GM21529 (cell line): ENCODE data around the gene LSP1.
"Not testable (repeated sequence)": the region's sequence is repeated elsewhere in the genome, so short reads cannot be mapped to it uniquely, and the experiment has no call there.

ENCODE experiments used
- ATAC-seq: cut with Tn5 transposase; IDR thresholded peaks from one replicate; pipeline ENCODE4 v1.9.1; 2021; ENCODE audit not compliant: unreplicated experiment

Gene LSP1

GRCh38 chr11:1862588-1863351 is 9.9 kb downstream of the LSP1 start:
- no peak for ATAC-seq

GRCh38 chr11:1863352-1864216 is 10.7 kb downstream of the LSP1 start:
- ATAC-seq: no peak

GRCh38 chr11:1864231-1864630 is 11.3 kb downstream of the LSP1 start:
- no peak for ATAC-seq

GRCh38 chr11:1864831-1865665 is 12.2 kb downstream of the LSP1 start:
- ATAC-seq: no peak

- no peak for ATAC-seq
Measured at GRCh38 chr11:1866226-1866625, 13.3 kb downstream of the LSP1 start.

GRCh38 chr11:1866776-1867175 is 13.9 kb downstream of the LSP1 start:
- ATAC-seq: no peak

GRCh38 chr11:1867381-1867780 is 14.5 kb downstream of the LSP1 start:
- no peak for ATAC-seq

GRCh38 chr11:1868056-1868635 is 15.3 kb downstream of the LSP1 start:
- ATAC-seq: no peak

- ATAC-seq: no peak
Measured at GRCh38 chr11:1868636-1869291, 15.9 kb downstream of the LSP1 start.

GRCh38 chr11:1869427-1870325 is 16.8 kb downstream of the LSP1 start:
- no peak for ATAC-seq

- no peak for ATAC-seq
Measured at GRCh38 chr11:1870326-1870696, 17.4 kb downstream of the LSP1 start.

- ATAC-seq: no peak
Measured at GRCh38 chr11:1870721-1871466, 18.0 kb downstream of the LSP1 start.

- no peak for ATAC-seq
Measured at GRCh38 chr11:1871531-1871930, 18.6 kb downstream of the LSP1 start.

GRCh38 chr11:1872267-1872985 is 19.5 kb downstream of the LSP1 start:
- no peak for ATAC-seq

- no peak for ATAC-seq
Measured at GRCh38 chr11:1873048-1873812, 20.3 kb downstream of the LSP1 start.

GRCh38 chr11:1873813-1874150 is 20.9 kb downstream of the LSP1 start:
- not testable (repeated sequence) for ATAC-seq

GRCh38 chr11:1874441-1875092 is 21.7 kb downstream of the LSP1 start:
- not testable (repeated sequence) for ATAC-seq
